AG09309 (cell line): ENCODE data around the gene JPH2.

Source experiments
- DNase-seq: peaks from one replicate; pipeline ENCODE4 v3.0.0-alpha.2; 2010; ENCODE audit warnings: low read depth
- H3K4me3 ChIP-seq: 2 replicates; pipeline ENCODE4 v1.5.1; 2011; ENCODE audit warnings: mild to moderate bottlenecking, low read depth, low read length, moderate library complexity; ENCODE audit not compliant: control insufficient read depth
- CTCF ChIP-seq: IDR thresholded peaks from 2 replicates; pipeline ENCODE4 v1.5.1; 2011; ENCODE audit warnings: mild to moderate bottlenecking, low read depth, low read length, inconsistent platforms; ENCODE audit not compliant: insufficient read depth, control insufficient read depth; ENCODE audit errors: missing control alignments

Gene JPH2

GRCh38 chr20:44075950-44076232 lies 111.1 kb downstream of the JPH2 start:
- no peak for DNase-seq
- TF ChIP-seq CTCF: no peak

GRCh38 chr20:44075191-44075949 lies 111.6 kb downstream of the JPH2 start:
- DNase-seq: no peak

More at GRCh38 chr20:44075950-44076232, 111.1 kb downstream of the JPH2 start:
- no peak overlapping the region for H3K4me3 ChIP-seq

GRCh38 chr20:44074252-44075151 lies 112.5 kb downstream of the JPH2 start:
- no peak for TF ChIP-seq CTCF
- no peak overlapping the region for H3K4me3 ChIP-seq
- no peak for DNase-seq

More at GRCh38 chr20:44075191-44075949, 111.6 kb downstream of the JPH2 start:
- no peak overlapping the region for H3K4me3 ChIP-seq
- TF ChIP-seq CTCF: no peak

- TF ChIP-seq CTCF: no peak
- no peak overlapping the region for H3K4me3 ChIP-seq
- DNase-seq: no peak
These were observed 113.3 kb downstream of the JPH2 start for GRCh38 chr20:44073675-44074071.

- DNase-seq: no peak
- no peak overlapping the region for H3K4me3 ChIP-seq
- no peak for TF ChIP-seq CTCF
These were observed 113.8 kb downstream of the JPH2 start for GRCh38 chr20:44073011-44073674.

GRCh38 chr20:44072384-44072783 lies 114.6 kb downstream of the JPH2 start:
- no peak overlapping the region for H3K4me3 ChIP-seq
- DNase-seq: no peak
- TF ChIP-seq CTCF: no peak
